Stimulated activated CD8-positive, alpha-beta memory T cell treated with anti-CD3 and anti-CD28 coated beads, Interleukin-7, amount 100 ng/mL, for 1 hour (primary cell): ENCODE results near the gene EPO.
"Not testable (repeated sequence)": the region's sequence is repeated elsewhere in the genome, so short reads cannot be mapped to it uniquely, and the experiment has no call there.

Experiments used
- DNase-seq, 2 donors: peaks; one replicate each; pipeline ENCODE4 v3.0.0-alpha.2; 2020; ENCODE audit warnings: low read depth in 2 of 2

EPO gene

GRCh38 chr7:100682991-100683658, 37.1 kb upstream of the EPO start:
- DNase-seq: no peak

DNA sequence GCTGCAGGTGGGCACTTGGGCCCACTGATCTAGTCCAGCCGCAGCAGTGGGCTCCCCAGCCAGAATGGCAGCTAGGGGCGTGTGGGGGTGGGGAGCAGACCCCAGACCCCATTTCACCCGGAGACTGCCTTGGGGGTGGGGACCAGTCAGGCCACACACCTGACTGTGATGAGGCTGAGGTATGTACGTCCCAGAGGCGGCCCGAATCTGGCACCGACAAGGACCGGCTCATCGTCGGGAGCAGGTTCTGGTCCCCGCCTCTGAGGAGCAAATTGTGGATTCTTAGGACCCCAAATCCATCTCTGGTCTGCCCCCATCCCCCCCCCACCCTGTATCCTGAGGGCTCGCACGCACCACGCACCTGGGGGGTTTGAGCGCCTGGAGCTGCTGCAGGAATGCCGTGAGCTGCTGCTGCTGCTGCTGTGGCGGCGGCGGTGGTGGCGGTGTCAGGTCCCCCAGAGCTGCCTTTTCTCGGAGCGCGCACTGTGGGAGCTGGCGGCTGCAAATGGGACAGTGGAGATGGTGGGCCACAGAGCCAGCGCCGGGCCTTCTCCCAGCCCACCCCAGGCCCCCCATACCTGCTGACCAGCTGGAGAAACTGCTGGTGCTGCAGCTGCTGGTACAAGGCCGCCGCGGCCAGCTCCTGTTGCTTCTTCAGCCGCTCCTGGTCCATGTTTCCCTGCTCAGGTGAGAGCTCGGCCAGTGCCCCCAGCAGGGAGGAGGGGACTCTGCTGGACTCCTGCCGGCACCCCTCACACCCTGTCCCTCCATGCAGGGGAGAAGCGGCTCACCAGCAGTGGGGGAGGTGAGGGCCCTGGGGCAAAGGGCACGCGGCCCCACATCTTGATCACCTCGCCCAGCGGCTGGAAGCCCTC, 36.4 kb upstream of the EPO start:
- DNase-seq: no peak

- no peak for DNase-seq
Measured at GRCh38 chr7:100684534-100685042, 35.7 kb upstream of the EPO start.

DNA sequence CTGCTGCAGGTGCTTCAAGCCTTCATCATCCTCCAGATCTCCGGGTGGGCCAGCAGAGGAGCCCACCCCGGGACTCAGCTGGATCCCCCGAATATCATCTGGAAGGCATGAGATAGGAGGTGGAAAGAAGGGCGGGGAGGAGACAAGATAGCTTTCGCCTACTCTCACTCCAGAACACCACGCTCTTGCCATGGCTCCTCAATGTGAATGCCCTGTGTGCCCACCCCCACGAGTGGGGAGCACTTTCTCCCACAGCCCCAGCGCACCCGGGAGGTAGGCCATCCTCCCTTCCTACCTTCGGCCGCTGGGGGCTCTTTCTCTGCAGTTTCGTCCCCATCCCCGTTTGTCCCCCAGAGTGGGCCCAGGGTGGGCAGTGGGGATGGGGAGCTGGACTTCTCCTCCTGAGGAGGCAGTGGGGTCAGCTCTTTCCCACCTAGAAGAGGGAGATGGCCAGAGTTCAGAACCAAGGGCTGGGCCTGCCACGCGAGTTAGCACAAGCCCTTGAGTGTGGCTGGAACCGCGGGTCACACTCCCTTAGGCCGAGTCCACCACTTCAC, 35.1 kb upstream of the EPO start:
- DNase-seq: no peak

DNA sequence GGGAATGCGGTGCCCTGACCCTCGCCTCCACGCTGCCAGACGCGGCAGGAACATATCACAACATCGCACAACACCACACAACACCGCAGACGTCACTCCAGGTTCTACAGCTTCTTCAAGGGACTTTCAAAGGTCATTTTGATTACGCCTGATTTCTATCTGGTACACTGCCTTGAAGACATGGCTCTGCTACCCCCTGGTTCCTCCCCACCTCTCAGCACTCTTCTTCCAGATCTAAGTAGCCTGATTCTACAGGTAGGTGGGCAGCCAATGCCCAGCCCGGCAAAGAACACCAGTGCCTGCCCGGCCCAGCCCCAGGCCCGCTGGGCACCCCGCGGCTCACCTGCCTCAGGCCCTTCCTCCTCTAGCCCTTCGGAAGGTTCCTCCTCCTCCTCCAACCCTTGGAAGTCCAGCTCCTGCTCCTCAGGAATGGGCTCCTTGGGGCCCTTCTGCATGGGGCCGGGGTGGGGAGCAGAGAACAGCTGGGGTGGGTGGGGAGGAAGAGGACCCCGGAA, 34.6 kb upstream of the EPO start:
- DNase-seq: no peak

DNA sequence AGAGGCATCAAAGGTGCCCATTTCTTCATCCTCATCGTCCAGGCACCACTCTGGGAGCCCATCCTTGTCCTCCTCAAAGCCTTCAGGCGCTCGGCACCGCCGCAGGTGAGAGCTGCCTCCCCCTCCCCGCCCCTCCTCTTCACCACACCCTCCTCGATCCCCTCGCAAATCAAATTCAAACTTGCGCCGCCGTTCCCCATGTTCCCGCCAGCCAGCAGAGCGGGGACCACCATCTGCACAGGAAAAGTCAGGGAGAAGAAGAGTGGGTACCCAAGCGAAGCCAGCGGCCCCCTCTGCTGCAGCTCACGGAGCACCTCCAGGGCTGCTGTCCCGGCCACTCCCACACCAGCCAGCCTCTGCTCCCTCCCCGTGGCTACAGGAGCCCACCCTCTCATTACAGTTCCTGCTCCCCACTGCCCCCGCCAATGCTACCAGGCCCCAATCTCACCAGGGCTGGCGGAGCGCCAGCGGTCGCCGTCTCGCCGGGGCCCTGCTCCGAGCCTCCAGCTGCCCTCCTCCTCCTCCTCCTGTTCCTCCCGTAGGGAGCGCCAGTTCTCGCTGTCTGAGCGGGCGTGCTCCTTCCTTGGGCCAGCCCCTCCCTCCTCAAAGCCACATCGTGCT, 34.0 kb upstream of the EPO start:
- no peak for DNase-seq

DNA sequence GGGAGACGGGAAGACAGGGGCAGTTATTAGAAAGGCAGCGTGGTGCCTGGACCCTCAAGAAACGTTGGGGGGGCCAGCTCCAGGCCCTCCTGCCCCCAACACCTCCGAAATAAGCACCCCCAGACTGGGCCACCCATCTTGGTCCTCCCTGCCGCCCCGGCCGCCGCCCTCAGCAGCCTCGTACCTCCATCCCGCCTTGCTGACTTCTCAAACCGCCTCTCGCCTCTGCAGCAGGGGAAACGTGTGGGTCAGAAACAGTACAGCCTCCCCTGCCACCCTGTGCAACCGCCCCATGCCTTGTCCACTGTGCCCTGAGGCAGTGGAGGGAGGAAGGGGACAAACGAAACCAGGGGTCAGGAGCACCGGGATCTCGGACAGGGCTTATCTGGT, 33.5 kb upstream of the EPO start:
- no peak for DNase-seq

DNA sequence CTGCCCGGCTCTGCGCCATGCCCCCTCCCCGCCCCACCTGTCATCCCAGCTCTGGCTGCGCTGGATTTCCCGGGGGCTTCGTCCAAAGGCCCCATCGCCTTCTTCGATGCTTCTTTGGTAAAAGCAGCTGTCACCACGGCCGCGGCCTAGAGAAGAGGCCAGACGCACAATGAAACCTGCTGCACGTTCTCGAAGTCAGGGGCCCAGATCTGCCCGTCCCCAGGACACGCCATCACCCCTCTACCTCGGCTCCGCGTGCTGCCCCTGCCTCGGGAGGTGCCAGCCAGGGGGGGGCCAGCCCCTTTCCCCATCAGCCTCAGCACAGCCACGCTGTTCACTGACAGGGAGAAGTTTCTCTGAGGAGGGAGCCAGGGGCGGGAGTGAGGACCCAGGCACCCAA, 33.0 kb upstream of the EPO start:
- no peak for DNase-seq

DNA sequence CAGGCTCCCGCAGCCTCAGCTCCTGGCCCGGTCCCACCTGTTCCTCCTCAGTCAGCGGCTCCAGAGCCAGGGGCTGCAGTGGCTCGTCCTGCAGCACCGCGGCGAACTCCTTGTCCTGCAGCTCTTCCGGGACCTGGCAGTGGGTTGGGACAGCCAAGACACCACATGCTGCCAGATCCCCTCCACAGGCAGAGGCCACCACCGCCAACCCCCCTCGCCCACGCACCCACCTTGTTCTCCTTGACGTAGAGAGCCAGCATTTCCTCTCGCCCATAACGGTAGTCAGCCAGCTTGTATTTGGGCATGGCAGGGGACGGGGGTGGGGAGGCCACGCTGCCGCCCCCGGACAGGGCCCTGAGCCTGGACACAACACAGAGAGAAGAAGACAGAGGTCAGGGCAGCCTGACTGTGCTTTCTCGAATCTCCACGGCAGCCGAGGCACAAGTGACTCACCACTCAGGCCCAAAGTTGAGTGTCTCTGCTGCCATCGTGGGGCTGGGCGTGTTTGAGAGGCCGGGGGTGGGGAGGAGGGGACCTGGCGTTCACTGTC, 32.4 kb upstream of the EPO start:
- no peak for DNase-seq

DNA sequence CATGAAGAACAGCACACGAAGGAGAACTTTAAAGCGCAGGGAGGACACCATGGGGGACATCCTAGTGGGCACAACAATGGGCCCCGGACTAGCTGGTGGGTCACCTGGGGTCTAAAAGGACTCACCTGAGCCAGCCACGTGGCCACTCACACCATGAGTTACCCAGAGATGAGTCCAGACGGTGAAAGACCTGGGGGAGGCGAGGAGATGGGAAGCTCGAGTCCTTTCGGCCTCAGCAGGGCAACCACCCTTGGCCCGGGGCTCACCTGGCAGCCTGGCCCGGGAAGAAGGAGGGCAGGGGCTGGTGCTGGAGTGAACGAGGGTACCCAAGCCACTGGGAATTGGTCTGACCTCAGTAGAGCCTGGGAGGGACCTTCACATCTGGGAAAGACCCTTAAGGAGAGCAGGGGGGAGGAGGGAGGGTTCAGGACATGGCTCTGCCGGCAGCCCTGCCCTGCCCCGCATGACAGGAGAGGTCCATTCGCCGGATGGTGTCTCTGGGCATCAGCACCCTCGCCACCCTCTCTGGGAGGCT, 31.9 kb upstream of the EPO start:
- DNase-seq: no peak

GRCh38 chr7:100689230-100690135, 30.8 kb upstream of the EPO start:
- no peak for DNase-seq

- peak; percentile 52 to 75 for DNase-seq
Measured at GRCh38 chr7:100691676-100692577, 28.3 kb upstream of the EPO start.

GRCh38 chr7:100692578-100692961, 27.7 kb upstream of the EPO start:
- no peak for DNase-seq

DNA sequence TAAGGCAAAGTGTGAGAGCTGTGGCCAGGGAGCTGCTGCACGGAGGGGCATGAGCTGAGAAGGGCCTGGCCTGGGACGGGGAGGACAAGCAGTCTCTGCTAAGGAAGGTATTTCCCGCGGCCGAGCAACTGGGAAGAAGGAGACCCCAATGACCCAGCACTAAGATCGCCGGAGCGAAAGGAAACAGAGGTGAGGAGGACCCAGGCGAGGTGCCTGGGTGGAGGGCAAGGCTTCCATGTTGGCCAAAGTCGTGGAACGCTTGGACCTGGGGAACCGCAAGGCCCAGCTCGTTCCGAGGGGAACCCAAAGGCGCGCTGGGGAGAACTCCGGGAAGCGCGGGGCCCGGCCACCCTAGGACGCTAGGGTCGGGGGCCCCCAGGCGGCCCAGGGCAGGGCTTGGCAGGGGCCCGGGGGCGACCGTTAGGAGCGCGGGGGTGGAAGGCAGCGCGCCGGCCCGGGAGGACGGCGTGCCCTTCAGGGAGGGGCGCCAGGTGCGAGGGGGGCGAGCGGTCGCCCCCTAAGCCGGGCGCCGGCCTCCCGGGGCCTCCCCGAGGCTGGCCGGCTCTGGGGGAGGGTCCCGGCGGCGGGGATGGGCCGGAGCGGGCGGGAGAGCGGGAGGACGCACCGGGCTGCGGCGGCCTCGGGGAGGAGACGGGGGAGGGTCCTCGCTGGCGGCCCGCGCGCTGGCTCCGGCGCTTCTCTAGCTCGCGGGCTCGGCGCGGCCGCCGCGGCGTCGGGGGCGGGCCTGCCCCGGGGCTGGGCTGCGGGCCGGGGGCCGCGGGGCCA, 26.8 kb upstream of the EPO start:
- DNase-seq: no peak

DNA sequence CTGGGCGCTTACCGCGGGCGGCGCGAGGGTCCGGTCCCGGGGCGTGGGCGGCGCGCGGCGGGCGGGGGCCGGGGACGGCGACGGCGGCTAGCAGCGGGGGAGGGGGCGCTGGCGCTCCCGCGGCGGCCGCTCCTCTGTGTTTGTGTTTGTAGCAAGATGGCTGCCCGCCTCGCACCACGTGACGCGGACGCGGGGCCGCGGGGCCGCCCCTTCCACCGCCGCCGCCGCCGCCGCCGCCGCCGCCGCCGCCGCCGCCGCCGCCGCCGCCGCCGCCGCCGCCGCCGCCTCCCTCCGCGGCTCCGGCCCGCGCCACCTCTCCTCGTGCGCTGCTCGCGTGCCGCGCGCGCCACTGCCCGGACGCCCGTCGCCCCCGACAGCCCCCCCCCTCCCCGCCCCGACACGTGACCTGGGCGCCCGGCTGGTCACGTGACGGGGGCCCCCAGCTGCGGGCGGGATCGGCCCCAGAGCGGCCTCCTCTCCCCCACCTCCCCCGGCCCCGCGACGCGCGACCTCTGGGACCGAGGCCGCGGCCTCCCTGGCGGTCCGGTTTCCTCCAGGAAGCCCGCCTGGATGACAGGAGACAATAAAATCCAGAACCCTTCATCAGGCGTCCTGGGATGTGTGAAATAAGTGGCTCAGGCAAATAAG, 26.0 kb upstream of the EPO start, which contains the start of gene GIGYF1:
Gene GIGYF1 (minus strand): TSS at position 153 of the 648 bp plus-strand sequence. CDS start 6,012 bp downstream, outside the sequence.
- DNase-seq: peak in 1 of 2 donors; percentile 42

DNA sequence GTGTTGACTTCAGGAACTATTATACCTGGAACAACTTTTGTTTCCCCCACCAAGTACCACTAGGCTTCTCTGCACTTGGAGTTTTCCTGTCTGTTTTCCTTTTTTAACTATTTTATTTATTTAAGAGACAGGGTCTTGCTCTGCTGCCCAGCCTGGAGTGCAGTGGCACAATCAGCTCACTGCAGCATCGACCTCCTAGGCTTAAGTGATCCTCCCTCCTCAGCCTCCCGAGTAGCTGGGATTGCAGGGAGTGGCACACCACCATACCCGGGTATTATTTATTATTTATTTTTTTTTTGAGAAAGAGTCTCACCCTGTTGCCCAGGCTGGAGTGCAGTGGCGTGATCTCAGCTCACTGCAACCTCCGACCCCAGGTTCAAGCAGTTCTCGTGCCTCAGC, 24.1 kb upstream of the EPO start:
- DNase-seq: no peak

- DNase-seq: no peak
Measured at GRCh38 chr7:100699018-100699417, 21.2 kb upstream of the EPO start.

- not testable (repeated sequence) for DNase-seq
Measured at GRCh38 chr7:100701089-100701488, 19.2 kb upstream of the EPO start.
